ENCODE results near the gene GSC2. TPM values are rescaled to one million over a fixed set of nuclear protein-coding genes. Genes with fewer than 3 reads are reported as not detected.

GSC2 gene
- total and polyA plus RNA-seq, 8 donors: not detected

- WGBS, 5 donors: 89 to 93% (median 90%) methylated on average over 14 to 15 of the region's 15 CpGs
- no peak overlapping the region for H3K27ac ChIP-seq
- DNase-seq: no peak
- H3K4me3 ChIP-seq: no peak overlapping the region
- H3K36me3 ChIP-seq: peaks cover 71 to 95% (median 93%) of the 10 kb centered on the region in 4 donors
- intact Hi-C loops (cut with DNase I; ENCODE audit: low total_unique reads): no loop called here
- H3K4me1 ChIP-seq: peaks cover 2 to 6% (median 4%) of the 10 kb centered on the region in 4 donors
- H3K9me3 ChIP-seq: no peaks in the 10 kb centered on the region
- TF ChIP-seq POLR2AphosphoS5 (IDR thresholded peaks at IDR 0.05) (no peak), POLR2A (IDR thresholded peaks at IDR 0.05) (no peak)
- H3K27me3 ChIP-seq: no peaks in the 10 kb centered on the region
Measured at GRCh38 chr22:19138217-19139000, 11.7 kb downstream of the GSC2 start.

- Histone ChIP-seq H3K4me3 (no peak overlapping the region), H3K36me3 (peaks cover 75 to 100% (median 100%) of the 10 kb centered on the region in 4 donors), H3K27ac (no peak overlapping the region), H3K27me3 (no peaks in the 10 kb centered on the region), H3K4me1 (no peaks in the 10 kb centered on the region), H3K9me3 (no peaks in the 10 kb centered on the region)
- intact Hi-C loops (cut with DNase I; ENCODE audit: low total_unique reads): no loop called here
- DNase-seq: no peak
- no peak for TF ChIP-seq EP300 (IDR thresholded peaks at IDR 0.05)
- no peak for TF ChIP-seq POLR2A (IDR thresholded peaks at IDR 0.05)
- TF ChIP-seq POLR2AphosphoS5 (IDR thresholded peaks at IDR 0.05): no peak
- WGBS, 5 donors: 90 to 93% (median 91%) methylated on average over 9 to 11 of the region's 11 CpGs
Measured at GRCh38 chr22:19137384-19138216, 12.5 kb downstream of the GSC2 start.

GRCh38 chr22:19136915-19137314 is 13.2 kb downstream of the GSC2 start:
- H3K9me3 ChIP-seq: no peaks in the 10 kb centered on the region
- intact Hi-C loops (cut with DNase I; ENCODE audit: low total_unique reads): no loop called here
- H3K4me3 ChIP-seq: no peak overlapping the region
- H3K4me1 ChIP-seq: no peaks in the 10 kb centered on the region
- 94 to 97% (median 95%) methylated on average over 10 of the region's 10 CpGs for WGBS, 5 donors
- TF ChIP-seq POLR2A (IDR thresholded peaks at IDR 0.05) (no peak), POLR2AphosphoS5 (IDR thresholded peaks at IDR 0.05) (no peak), EP300 (IDR thresholded peaks at IDR 0.05) (no peak), CTCF (IDR thresholded peaks at IDR 0.05) (no peak)
- H3K36me3 ChIP-seq: peaks cover 72 to 100% (median 99%) of the 10 kb centered on the region in 4 donors
- DNase-seq: no peak
- no peaks in the 10 kb centered on the region for H3K27me3 ChIP-seq
- no peak overlapping the region for H3K27ac ChIP-seq

GRCh38 chr22:19134874-19135273 is 15.2 kb downstream of the GSC2 start:
- no peak for DNase-seq
- Histone ChIP-seq H3K9me3 (no peaks in the 10 kb centered on the region), H3K27ac (no peak overlapping the region), H3K4me1 (no peaks in the 10 kb centered on the region), H3K27me3 (no peaks in the 10 kb centered on the region), H3K4me3 (no peak overlapping the region), H3K36me3 (peaks cover 56 to 91% (median 89%) of the 10 kb centered on the region in 4 donors)
- intact Hi-C loops (cut with DNase I; ENCODE audit: low total_unique reads): no loop called here
- TF ChIP-seq CTCF (IDR thresholded peaks at IDR 0.05) (no peak), POLR2AphosphoS5 (IDR thresholded peaks at IDR 0.05) (no peak), EP300 (IDR thresholded peaks at IDR 0.05) (no peak), POLR2A (IDR thresholded peaks at IDR 0.05) (no peak)
- WGBS, 5 donors: 88 to 95% (median 91%) methylated on average over 15 to 18 of the region's 18 CpGs

GRCh38 chr22:19134176-19134831 is 15.8 kb downstream of the GSC2 start:
- H3K36me3 ChIP-seq: peaks cover 50 to 86% (median 83%) of the 10 kb centered on the region in 4 donors
- no peak overlapping the region for H3K4me3 ChIP-seq
- H3K27me3 ChIP-seq: no peaks in the 10 kb centered on the region
- no peak for DNase-seq
- H3K9me3 ChIP-seq: no peaks in the 10 kb centered on the region
- no peak overlapping the region for H3K27ac ChIP-seq
- H3K4me1 ChIP-seq: no peaks in the 10 kb centered on the region
- WGBS, 5 donors: 92 to 96% (median 94%) methylated on average over 12 to 21 of the region's 21 CpGs
- intact Hi-C loops (cut with DNase I; ENCODE audit: low total_unique reads): no loop called here
- TF ChIP-seq POLR2A (IDR thresholded peaks at IDR 0.05) (no peak), CTCF (IDR thresholded peaks at IDR 0.05) (no peak), POLR2AphosphoS5 (IDR thresholded peaks at IDR 0.05) (no peak), EP300 (IDR thresholded peaks at IDR 0.05) (no peak)
